MM.1S (cell line): Measurements from ENCODE around the gene SCUBE1.

Source experiments
- DNase-seq: peaks from one replicate; pipeline ENCODE4 v3.0.0-alpha.2; 2015
- H2AFZ ChIP-seq: fragments of 300-600 bp; sonication (generic); 2 replicates; pipeline ENCODE4 v1.6.0; 2016; ENCODE audit warnings: antibody characterized with exemption, low read length
- H3F3A ChIP-seq: fragments of 300-600 bp; sonication (generic); 2 replicates; pipeline ENCODE4 v1.6.1; 2016; ENCODE audit warnings: mild to moderate bottlenecking, antibody characterized with exemption, low read length, moderate library complexity, mixed read lengths; ENCODE audit not compliant: insufficient read depth
- H3K27ac ChIP-seq: fragments of 300-600 bp; sonication (generic); 2 replicates; pipeline ENCODE4 v1.5.1; 2016; ENCODE audit warnings: mild to moderate bottlenecking, low read length
- H3K27me3 ChIP-seq: fragments of 300-600 bp; sonication (generic); replicated peaks from 2 replicates; pipeline ENCODE4 v1.6.0; 2016; ENCODE audit warnings: low read length; ENCODE audit not compliant: insufficient read depth
- H3K36me3 ChIP-seq: fragments of 300-600 bp; sonication (generic); replicated peaks from 2 replicates; pipeline ENCODE4 v1.6.1; 2016; ENCODE audit warnings: mild to moderate bottlenecking, low read length, mixed read lengths; ENCODE audit not compliant: insufficient read depth
- H3K4me1 ChIP-seq: fragments of 300-600 bp; sonication (generic); 2 replicates; pipeline ENCODE4 v1.6.1; 2016; ENCODE audit warnings: low read length, mixed read lengths
- H3K4me2 ChIP-seq: fragments of 300-600 bp; sonication (generic); 2 replicates; pipeline ENCODE4 v1.6.0; 2016; ENCODE audit warnings: low read depth, low read length
- H3K4me3 ChIP-seq: fragments of 300-600 bp; sonication (generic); 2 replicates; pipeline ENCODE4 v1.5.1; 2016; ENCODE audit warnings: low read length, mixed read lengths
- H3K79me2 ChIP-seq: fragments of 300-600 bp; sonication (generic); 2 replicates; pipeline ENCODE4 v1.6.1; 2016; ENCODE audit warnings: mixed run types, low read length, mixed read lengths
- H3K9ac ChIP-seq: fragments of 300-600 bp; sonication (generic); 2 replicates; pipeline ENCODE4 v1.6.1; 2016; ENCODE audit warnings: low read length, mixed read lengths
- H3K9me2 ChIP-seq: fragments of 300-600 bp; sonication (generic); replicated peaks from 2 replicates; pipeline ENCODE4 v1.6.1; 2016; ENCODE audit warnings: mild to moderate bottlenecking, low read length, mixed read lengths; ENCODE audit not compliant: insufficient read depth
- H3K9me3 ChIP-seq: fragments of 300-600 bp; sonication (generic); replicated peaks from 2 replicates; pipeline ENCODE4 v1.6.1; 2016; ENCODE audit warnings: mild to moderate bottlenecking, low read length, mixed read lengths; ENCODE audit not compliant: insufficient read depth
- H4K20me1 ChIP-seq: fragments of 300-600 bp; sonication (generic); 2 replicates; pipeline ENCODE4 v1.6.1; 2016; ENCODE audit warnings: mild to moderate bottlenecking, low read length, moderate library complexity, mixed read lengths; ENCODE audit not compliant: insufficient read depth
- CTCF ChIP-seq: fragments of 300-600 bp; sonication (generic); IDR thresholded peaks from 2 replicates; pipeline ENCODE4 v1.5.1; 2016; ENCODE audit warnings: antibody characterized with exemption, low read length, mixed read lengths
- EZH2 ChIP-seq: fragments of 300-600 bp; sonication (generic); optimal IDR thresholded peaks from 2 replicates; pipeline ENCODE3; 2017; ENCODE audit warnings: low read depth, mild to moderate bottlenecking, antibody characterized with exemption, low read length, mixed read lengths
- EZH2phosphoT487 ChIP-seq: fragments of 300-600 bp; sonication (generic); IDR thresholded peaks from 2 replicates; pipeline ENCODE4 v1.6.1; 2018; ENCODE audit warnings: antibody characterized with exemption, low read length

The SCUBE1 gene

GRCh38 chr22:43154887-43155536 lies 188.2 kb downstream of the SCUBE1 start:
- no peak for DNase-seq
- peaks cover 4% of the 10 kb centered on the region for H3K79me2 ChIP-seq
- H3K36me3 ChIP-seq = no peaks in the 10 kb centered on the region
- H3K9me2 ChIP-seq = no peaks in the 10 kb centered on the region
- TF ChIP-seq EZH2 = no peak
- TF ChIP-seq CTCF = no peak
- no peak for TF ChIP-seq EZH2phosphoT487
- H3K4me3 ChIP-seq = no peak overlapping the region
- H3K27ac ChIP-seq = no peak overlapping the region
- H3K4me1 ChIP-seq = 0 out of 2 replicates have a peak, but pooled peaks cover 3% of the 10 kb centered on the region
- no peak overlapping the region for H3K9ac ChIP-seq
- H3F3A ChIP-seq = no peaks in the 10 kb centered on the region
- no peaks in the 10 kb centered on the region for H4K20me1 ChIP-seq
- H3K4me2 ChIP-seq = no peak overlapping the region
- H3K9me3 ChIP-seq = no peaks in the 10 kb centered on the region
- H3K27me3 ChIP-seq = no peaks in the 10 kb centered on the region
- no peak overlapping the region for H2AFZ ChIP-seq

- no peak overlapping the region for H3K4me3 ChIP-seq
- no peaks in the 10 kb centered on the region for H3K27me3 ChIP-seq
- H3K4me2 ChIP-seq = no peak overlapping the region
- H2AFZ ChIP-seq = no peak overlapping the region
- H3K9ac ChIP-seq = no peak overlapping the region
- no peaks in the 10 kb centered on the region for H3K9me2 ChIP-seq
- DNase-seq = no peak
- TF ChIP-seq CTCF = no peak
- no peak for TF ChIP-seq EZH2
- TF ChIP-seq EZH2phosphoT487 = no peak
- H3K36me3 ChIP-seq = no peaks in the 10 kb centered on the region
- H3K27ac ChIP-seq = no peak overlapping the region
- peaks cover 4% of the 10 kb centered on the region for H3K79me2 ChIP-seq
- no peaks in the 10 kb centered on the region for H4K20me1 ChIP-seq
- no peaks in the 10 kb centered on the region for H3K9me3 ChIP-seq
- H3F3A ChIP-seq = no peaks in the 10 kb centered on the region
- H3K4me1 ChIP-seq = 0 out of 2 replicates have a peak, but pooled peaks cover 3% of the 10 kb centered on the region
These were observed 189.3 kb downstream of the SCUBE1 start for GRCh38 chr22:43153899-43154298.

GRCh38 chr22:43152357-43153071 lies 190.7 kb downstream of the SCUBE1 start:
- no peak overlapping the region for H3K27ac ChIP-seq
- peaks cover 12% of the 10 kb centered on the region for H3K4me1 ChIP-seq
- peak overlapping the region; percentile 95 for H3K4me2 ChIP-seq
- H3K9me3 ChIP-seq = no peaks in the 10 kb centered on the region
- no peak for TF ChIP-seq EZH2phosphoT487
- no peak for TF ChIP-seq EZH2
- no peak for TF ChIP-seq CTCF
- H3F3A ChIP-seq = peaks cover 3% of the 10 kb centered on the region
- H3K36me3 ChIP-seq = no peaks in the 10 kb centered on the region
- DNase-seq = peak; percentile 40
- no peaks in the 10 kb centered on the region for H4K20me1 ChIP-seq
- no peaks in the 10 kb centered on the region for H3K9me2 ChIP-seq
- H3K27me3 ChIP-seq = no peaks in the 10 kb centered on the region
- peak overlapping the region; percentile 76 for H3K4me3 ChIP-seq
- peak overlapping the region; percentile 71 for H2AFZ ChIP-seq
- H3K9ac ChIP-seq = peak overlapping the region; percentile 43
- H3K79me2 ChIP-seq = peaks cover 4% of the 10 kb centered on the region
